ENCODE data around the gene GNB1L.

The GNB1L gene, protein sequence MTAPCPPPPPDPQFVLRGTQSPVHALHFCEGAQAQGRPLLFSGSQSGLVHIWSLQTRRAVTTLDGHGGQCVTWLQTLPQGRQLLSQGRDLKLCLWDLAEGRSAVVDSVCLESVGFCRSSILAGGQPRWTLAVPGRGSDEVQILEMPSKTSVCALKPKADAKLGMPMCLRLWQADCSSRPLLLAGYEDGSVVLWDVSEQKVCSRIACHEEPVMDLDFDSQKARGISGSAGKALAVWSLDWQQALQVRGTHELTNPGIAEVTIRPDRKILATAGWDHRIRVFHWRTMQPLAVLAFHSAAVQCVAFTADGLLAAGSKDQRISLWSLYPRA

DNA sequence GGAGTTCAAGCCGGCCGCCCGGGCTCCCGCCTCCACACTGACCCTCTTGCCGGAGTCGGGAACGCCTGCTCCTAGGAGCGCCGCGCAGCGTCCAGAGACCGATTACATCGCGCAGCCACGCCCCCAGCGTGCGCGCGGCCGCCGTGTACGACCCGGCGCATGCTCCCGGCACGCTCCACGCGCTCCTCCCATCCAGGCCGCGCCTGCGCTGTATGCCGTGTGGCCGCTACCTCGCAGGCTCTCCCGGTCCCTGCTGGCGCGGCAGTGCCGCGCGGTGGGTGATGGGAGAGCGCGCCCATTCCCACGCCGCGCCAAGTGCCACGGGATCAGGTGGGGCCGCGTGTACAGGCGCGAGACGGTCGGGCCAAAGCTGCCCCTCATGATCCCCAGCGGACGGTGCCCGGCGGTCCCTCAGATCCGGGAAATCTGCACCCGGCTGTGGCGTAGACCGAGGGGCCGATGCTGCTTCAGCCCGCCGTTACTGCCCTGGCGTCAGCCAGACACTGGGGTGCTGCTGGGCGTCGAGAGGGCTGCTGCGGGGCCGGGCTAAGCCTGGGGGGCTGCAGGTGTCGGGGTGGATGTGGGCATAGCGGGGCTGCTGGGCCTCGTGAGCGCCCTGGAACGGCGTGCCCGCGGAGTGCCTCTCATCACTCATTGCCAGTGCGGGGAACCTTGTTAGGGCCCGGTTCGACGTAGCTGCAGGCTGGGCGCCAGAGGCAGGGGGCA is at the start of gene GNB1L, which contains the start of gene RTL10:
Gene GNB1L, minus strand, starts transcription at position 97 of the 726 bp plus-strand sequence. CDS start 33,519 bp downstream, outside the sequence.
Gene RTL10, minus strand, starts transcription at position 97 of the 726 bp plus-strand sequence. CDS start 2,613 bp downstream, outside the sequence.
- DNase-seq (ENCODE audit: low spot score): peak; percentile 97

- no peak for DNase-seq (ENCODE audit: low spot score)
Measured at GRCh38 chr22:19904174-19904856, 49.6 kb upstream of the GNB1L start.

GRCh38 chr22:19903513-19903912 is 48.8 kb upstream of the GNB1L start:
- no peak for DNase-seq (ENCODE audit: low spot score)

- peak; percentile 74 for DNase-seq (ENCODE audit: low spot score)
Measured at GRCh38 chr22:19903031-19903430, 48.4 kb upstream of the GNB1L start.

DNA sequence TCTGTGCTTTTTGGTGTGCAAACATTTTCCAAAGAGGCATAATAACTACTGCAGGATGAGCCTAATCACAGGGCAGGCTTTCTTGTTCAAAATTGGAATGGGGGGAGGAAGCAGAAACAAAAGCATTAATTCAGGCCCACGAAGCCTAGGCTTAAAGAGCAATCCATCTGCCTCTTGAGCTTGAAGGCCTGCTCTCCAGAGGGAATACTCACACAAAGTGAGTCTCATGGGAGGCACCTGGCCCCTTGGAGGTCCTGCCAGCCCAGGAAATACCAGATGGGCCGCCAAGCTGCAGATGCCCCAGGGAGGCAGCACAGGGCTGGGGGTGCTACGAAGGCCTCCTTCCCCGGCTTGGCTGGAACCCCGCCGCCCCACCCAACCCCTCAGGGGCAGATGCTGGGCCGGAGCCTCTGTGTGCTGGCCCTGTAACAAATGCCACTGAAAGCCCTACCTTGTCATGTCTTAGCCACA is 47.6 kb upstream of the GNB1L start:
- DNase-seq (ENCODE audit: low spot score): no peak

- DNase-seq (ENCODE audit: low spot score): no peak
Measured at GRCh38 chr22:19901577-19902244, 47.0 kb upstream of the GNB1L start.

GRCh38 chr22:19900707-19901436 is 46.2 kb upstream of the GNB1L start:
- no peak for DNase-seq (ENCODE audit: low spot score)

GRCh38 chr22:19898831-19899567 is 44.3 kb upstream of the GNB1L start:
- no peak for DNase-seq (ENCODE audit: low spot score)

GRCh38 chr22:19898145-19898544 is 43.5 kb upstream of the GNB1L start:
- no peak for DNase-seq (ENCODE audit: low spot score)

DNA sequence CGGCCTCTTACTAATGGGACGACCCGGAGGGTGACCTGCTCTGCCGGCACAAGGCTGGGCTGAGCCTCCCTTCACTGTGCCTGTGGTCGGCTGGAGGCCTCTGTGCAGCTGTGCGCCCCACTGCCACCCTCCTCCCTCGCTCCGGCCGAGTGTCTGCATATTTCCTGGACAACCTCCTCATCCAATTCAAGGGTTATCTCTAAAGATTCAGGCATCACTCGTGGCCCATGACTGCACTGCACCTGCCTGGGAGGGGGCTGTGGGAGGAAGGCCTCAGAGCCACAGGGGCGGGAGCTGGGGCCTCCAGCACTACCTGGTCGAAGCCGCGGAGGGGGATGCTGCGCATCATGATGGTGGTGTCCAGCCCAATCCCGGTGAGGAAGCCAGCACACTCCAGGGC is 43.1 kb upstream of the GNB1L start:
- no peak for DNase-seq (ENCODE audit: low spot score)

DNA sequence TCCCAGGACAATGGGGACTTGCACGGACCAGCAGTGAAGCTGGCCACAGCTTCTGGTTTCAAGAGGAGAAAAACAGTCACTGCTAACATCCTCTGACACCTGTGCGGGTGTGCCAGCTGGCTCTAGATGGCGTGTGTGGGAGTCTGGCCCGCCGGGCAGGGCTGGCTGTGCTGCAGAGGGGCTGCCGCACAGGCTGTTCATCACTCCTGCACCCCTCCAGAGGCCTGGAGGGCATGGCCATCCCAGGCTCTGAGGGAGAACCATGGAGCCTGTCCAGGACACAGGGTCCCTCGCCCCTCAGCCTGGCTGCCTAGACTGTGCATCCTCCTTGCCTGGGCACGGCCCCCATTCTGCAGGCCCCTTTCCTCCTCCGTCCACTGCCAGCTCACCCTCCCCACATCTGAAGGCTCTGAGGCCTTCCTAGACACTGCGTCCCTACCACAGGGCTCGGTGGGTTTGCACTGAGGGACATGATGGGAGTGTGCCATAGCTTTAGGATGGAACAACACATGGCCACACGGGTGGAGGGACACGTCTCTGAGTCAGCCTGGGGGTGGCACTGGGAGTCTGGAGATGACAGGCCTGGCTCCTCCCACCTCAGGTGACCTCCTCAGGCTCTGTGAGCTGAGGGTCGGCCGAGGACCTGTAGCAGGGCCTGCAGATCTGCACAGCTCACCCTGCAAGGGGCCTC is 42.1 kb upstream of the GNB1L start:
- DNase-seq (ENCODE audit: low spot score): no peak

DNA sequence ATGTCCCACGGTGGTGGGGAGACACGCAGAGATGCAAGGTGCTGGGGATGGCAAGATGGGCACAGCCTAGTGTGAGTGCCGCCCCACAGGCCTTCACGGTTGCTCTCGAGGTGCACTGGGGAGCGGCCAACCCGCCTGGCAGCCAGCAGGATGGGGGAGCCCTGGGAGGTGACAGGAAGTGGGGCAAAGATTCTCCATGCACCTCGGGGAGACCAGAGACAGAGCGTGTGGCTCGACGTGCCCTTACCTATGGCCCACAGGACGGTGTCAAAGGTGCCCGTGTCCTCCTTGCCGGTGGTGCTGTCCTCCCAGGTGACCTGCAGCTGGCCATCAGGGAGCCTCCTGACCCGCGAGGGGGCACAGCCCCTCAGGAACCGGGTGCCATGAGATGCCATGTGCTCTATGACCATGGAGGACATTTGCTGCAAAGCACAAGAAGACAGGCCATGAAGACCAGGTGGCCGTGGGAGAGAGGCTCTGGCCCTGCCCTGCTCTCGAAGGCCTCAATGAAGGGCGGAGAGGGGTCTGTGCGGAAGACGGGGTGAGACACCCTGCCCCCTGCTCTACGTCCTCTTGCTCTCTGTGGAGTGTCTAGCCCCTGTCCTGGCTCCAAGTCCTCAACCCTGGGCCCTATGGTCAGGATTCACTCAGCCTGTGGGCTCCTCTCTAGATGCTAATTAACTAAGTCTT is 40.6 kb upstream of the GNB1L start:
- no peak for DNase-seq (ENCODE audit: low spot score)

GRCh38 chr22:19893363-19893762 is 38.7 kb upstream of the GNB1L start:
- DNase-seq (ENCODE audit: low spot score): no peak

DNA sequence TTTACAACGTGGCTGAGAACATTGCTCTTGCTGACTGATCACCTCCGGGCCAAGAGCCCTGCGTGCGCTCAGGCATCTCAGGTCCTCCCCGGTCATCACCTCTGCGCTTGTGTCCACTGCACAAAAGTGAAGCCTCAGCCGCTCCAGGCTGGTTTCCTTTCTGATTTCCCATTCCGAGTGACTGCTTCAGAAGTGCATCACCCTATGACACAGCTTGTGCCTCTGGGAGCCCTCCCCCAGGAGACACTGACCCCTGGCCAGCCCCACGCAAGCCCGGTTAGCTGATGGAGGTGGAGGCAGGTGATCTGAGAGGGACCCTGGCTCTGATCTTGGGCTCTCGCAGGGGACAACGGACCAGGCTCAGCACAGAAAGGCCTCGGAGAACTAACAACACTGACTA is 38.3 kb upstream of the GNB1L start:
- DNase-seq (ENCODE audit: low spot score): no peak

GRCh38 chr22:19892257-19892879 is 37.7 kb upstream of the GNB1L start:
- no peak for DNase-seq (ENCODE audit: low spot score)

DNA sequence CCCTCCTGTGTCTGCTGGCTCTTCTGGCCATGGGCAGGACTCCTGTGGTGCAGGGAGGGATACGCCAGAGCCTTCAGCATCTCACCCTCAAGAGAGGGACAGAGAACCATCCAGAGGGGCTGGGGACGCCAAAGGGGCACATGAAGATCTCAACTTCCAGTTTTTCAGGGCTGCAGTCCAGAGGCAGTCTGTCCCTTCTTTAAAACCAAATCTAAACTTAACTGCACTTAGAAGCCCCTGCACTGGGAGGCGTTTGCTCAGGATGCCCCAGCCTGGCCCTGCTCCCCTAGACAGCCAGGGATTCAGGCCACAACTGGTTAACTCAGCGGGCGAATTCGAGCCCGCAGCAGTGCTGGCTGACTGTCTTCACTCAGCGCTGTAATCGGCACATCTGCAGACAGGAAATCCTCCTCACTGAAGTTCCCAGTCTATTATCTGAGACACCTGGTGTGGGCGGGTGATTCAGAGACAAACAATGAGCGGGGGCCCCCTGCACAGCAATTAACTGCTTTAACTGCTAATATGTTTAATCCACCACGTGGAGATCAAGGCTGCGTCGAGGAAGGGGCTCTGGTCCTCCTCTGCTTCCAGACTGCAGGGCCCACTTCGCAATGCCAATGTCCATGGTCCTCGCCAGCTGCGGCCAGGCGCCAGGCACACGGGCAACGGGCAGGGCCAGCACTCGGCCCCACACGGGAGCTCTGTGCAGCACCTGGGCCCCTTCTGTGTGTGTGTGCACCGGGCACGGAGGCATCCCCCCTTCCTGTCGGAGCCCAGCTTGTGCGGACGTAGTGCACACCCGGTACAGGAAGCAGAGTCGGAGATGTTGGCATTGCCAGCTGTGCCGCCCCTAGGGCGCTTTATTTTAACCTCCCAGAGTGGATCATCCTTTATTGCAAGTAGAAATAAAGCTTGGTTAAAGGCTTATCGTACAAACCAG is 36.9 kb upstream of the GNB1L start:
- DNase-seq (ENCODE audit: low spot score): peak; percentile 69

DNA sequence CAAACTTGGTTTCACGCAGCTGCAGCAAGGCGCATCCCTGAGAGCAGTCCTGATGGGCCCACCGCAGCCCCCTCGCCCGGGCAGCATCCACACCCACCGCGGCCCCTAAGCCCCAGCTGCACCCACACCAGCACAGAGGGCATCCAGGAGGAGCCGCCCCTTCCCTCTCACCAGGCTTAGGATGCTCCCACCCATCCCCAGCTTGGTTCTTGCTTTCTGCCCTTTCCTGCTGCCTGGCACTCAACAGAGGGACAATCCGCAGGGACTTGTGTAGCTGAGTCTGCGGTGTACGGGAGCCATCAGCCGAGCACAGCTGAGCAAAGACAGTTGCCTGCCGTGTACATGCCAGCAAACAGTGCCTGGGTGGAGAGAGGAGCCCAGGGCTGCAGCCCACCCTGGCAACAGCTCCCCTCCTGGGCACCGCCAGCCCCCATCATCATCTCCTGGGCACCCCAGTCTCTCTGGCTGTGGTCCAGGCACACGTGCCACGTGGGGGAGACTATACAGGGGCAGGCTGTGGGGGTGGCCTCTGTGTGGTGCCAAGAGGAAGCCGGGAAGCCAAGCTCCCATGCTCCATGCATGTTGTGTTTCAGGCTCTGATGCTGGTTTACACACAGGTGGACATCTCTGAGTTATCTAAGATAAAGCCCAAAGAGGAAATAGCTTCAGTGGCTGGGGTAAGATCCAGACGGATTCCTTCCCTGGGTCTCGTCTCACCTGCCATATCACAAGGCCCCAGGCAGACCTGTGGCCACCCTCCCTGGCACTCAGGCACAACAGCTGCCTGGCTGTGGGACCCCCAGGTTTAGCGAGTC is 36.0 kb upstream of the GNB1L start:
- DNase-seq (ENCODE audit: low spot score): no peak

All from ecto neural progenitor cell (in vitro differentiated cells).